ENCODE measurements around the gene PRKCE. TPM values are rescaled to one million over a fixed set of nuclear protein-coding genes. Genes with fewer than 3 reads are reported as not detected.
"Not testable (repeated sequence)": the region's sequence is repeated elsewhere in the genome, so short reads cannot be mapped to it uniquely, and the experiment has no call there.

The PRKCE gene
- total RNA-seq, 4 donors from 2014 or later: 5.9 to 21.2 (median 18.5) TPM

- Histone ChIP-seq H3K4me1 (peaks cover 31 to 97% (median 58%) of the 10 kb centered on the region in 3 donors), H3K4me3 (no peak overlapping the region), H3K9me3 (no peaks in the 10 kb centered on the region), H3K27ac (peak overlapping the region in 1 of 4 donors; percentile 53), H3K27me3 (no peaks in the 10 kb centered on the region), H3K36me3 (no peaks in the 10 kb centered on the region)
- ATAC-seq: peak; percentile 28
- WGBS, 2 donors (ENCODE audit: low coverage in 1 of 2): 66 to 100% methylated on average over 1 to 3 of the region's 3 CpGs
- TF ChIP-seq CTCF (IDR thresholded peaks at IDR 0.05) (no peak), EP300 (IDR thresholded peaks at IDR 0.05) (no peak), POLR2AphosphoS5 (IDR thresholded peaks at IDR 0.05) (no peak), POLR2A (IDR thresholded peaks at IDR 0.05) (no peak)
Measured at GRCh38 chr2:45888167-45888566, 236.7 kb downstream of the PRKCE start.

- Histone ChIP-seq H3K4me3 (no peak overlapping the region), H3K9me3 (no peaks in the 10 kb centered on the region), H3K4me1 (peaks cover 26 to 97% (median 53%) of the 10 kb centered on the region in 3 donors), H3K36me3 (no peaks in the 10 kb centered on the region), H3K27ac (peak overlapping the region in 2 of 4 donors; percentile 14 to 53), H3K27me3 (no peaks in the 10 kb centered on the region)
- WGBS, 2 donors (ENCODE audit: low coverage in 1 of 2): 75 to 81% methylated on average over 2 to 4 of the region's 4 CpGs
- no peak for TF ChIP-seq EP300 (IDR thresholded peaks at IDR 0.05)
- TF ChIP-seq POLR2A (IDR thresholded peaks at IDR 0.05): no peak
- no peak for TF ChIP-seq CTCF (IDR thresholded peaks at IDR 0.05)
- no peak for TF ChIP-seq POLR2AphosphoS5 (IDR thresholded peaks at IDR 0.05)
- no peak for ATAC-seq
Measured at GRCh38 chr2:45888641-45889040, 237.2 kb downstream of the PRKCE start.

- TF ChIP-seq POLR2AphosphoS5 (IDR thresholded peaks at IDR 0.05) (no peak), EP300 (IDR thresholded peaks at IDR 0.05) (no peak), POLR2A (IDR thresholded peaks at IDR 0.05) (no peak), CTCF (IDR thresholded peaks at IDR 0.05) (peak in 2 of 4 experiments; percentile 36 to 46)
- H3K4me3 ChIP-seq: no peak overlapping the region
- WGBS, 2 donors (ENCODE audit: low coverage in 1 of 2): 45 to 56% methylated on average over 8 of the region's 8 CpGs
- H3K4me1 ChIP-seq: peaks cover 24 to 97% (median 49%) of the 10 kb centered on the region in 3 donors
- H3K27ac ChIP-seq: peak overlapping the region in 2 of 4 donors; percentile 14 to 53
- H3K36me3 ChIP-seq: no peaks in the 10 kb centered on the region
- no peaks in the 10 kb centered on the region for H3K9me3 ChIP-seq
- H3K27me3 ChIP-seq: no peaks in the 10 kb centered on the region
- ATAC-seq: peak; percentile 55
Measured at GRCh38 chr2:45889053-45889452, 237.6 kb downstream of the PRKCE start.

GRCh38 chr2:45889620-45890370 lies 238.3 kb downstream of the PRKCE start:
- H3K36me3 ChIP-seq: no peaks in the 10 kb centered on the region
- no peak overlapping the region for H3K4me3 ChIP-seq
- H3K27ac ChIP-seq: peak overlapping the region in 2 of 4 donors; percentile 14 to 53
- ATAC-seq: peak; percentile 42
- peaks cover 17 to 89% (median 44%) of the 10 kb centered on the region in 3 donors for H3K4me1 ChIP-seq
- H3K27me3 ChIP-seq: no peaks in the 10 kb centered on the region
- WGBS, 2 donors (ENCODE audit: low coverage in 1 of 2): 58 to 74% methylated on average over 6 of the region's 7 CpGs
- no peaks in the 10 kb centered on the region for H3K9me3 ChIP-seq
- no peak for TF ChIP-seq POLR2A (IDR thresholded peaks at IDR 0.05)
- peak; percentile 32 for TF ChIP-seq POLR2AphosphoS5 (IDR thresholded peaks at IDR 0.05)

GRCh38 chr2:45890371-45890646 lies 238.8 kb downstream of the PRKCE start:
- not testable (repeated sequence) for H3K4me3 ChIP-seq, H3K27me3 ChIP-seq, H3K9me3 ChIP-seq, ATAC-seq, H3K36me3 ChIP-seq
- H3K27ac ChIP-seq: peak overlapping the region in 3 of 4 donors; percentile 7 to 53 (median 31)
- WGBS, 2 donors (ENCODE audit: low coverage in 1 of 2): 96 to 100% methylated on average over 4 to 6 of the region's 6 CpGs
- H3K4me1 ChIP-seq: peaks cover 13 to 87% (median 41%) of the 10 kb centered on the region in 3 donors

- ATAC-seq: no peak
- Histone ChIP-seq H3K9me3 (no peaks in the 10 kb centered on the region), H3K36me3 (no peaks in the 10 kb centered on the region), H3K4me3 (no peak overlapping the region), H3K27me3 (no peaks in the 10 kb centered on the region), H3K4me1 (peaks cover 8 to 87% (median 39%) of the 10 kb centered on the region in 3 donors), H3K27ac (peak overlapping the region in 2 of 4 donors; percentile 31 to 53)
- TF ChIP-seq POLR2A (IDR thresholded peaks at IDR 0.05) (no peak), CTCF (IDR thresholded peaks at IDR 0.05) (no peak), EP300 (IDR thresholded peaks at IDR 0.05) (no peak), POLR2AphosphoS5 (IDR thresholded peaks at IDR 0.05) (no peak)
- WGBS, 2 donors (ENCODE audit: low coverage in 1 of 2): 83 to 91% methylated on average over 3 to 5 of the region's 5 CpGs
Measured at GRCh38 chr2:45890819-45891218, 239.3 kb downstream of the PRKCE start.
